Measurements from ENCODE around the gene JPT1.

Gene JPT1

DNA sequence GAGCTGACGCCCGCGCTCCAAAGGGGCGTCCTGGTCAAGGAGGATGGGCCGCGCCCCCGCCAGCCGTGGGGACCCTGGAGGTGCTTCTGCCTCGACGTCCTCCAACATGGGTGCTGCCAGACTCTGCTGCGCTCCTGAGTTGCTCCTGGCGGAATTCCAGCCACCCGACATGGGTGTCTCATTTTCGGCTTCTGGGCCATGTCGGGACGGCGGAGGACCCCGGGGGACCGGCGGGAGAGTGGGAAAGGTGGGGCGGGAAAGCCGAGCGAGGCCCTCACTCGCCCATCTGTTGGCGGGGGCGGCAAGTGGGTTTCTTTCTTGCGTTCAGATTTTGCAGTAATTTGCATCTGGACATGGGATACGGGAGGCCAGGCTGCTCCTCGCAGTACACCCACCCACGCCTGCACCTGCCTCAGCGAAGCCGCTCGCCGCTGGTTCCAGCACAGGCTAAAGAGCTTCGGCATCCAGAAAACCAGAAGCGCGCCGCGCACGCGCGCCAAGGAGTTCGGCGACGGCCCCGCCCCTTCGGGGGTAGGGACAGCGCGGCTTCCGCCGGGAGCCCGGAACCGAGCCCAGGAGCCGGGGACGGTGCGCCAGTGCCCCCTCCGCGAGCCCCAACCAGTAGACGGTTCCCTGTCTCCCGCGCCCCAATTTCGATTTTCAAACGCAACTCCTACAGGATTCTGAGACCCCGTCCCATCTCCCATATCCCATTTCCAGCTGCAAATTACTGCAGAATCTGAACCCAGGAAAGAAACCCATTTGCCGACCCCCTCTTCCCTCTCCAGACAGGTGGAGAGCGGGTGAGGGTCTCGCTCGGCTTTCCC lies 44.7 kb downstream of the JPT1 start, which contains the start of gene ARMC7 (continued):
- TF ChIP-seq, protein P1, sequence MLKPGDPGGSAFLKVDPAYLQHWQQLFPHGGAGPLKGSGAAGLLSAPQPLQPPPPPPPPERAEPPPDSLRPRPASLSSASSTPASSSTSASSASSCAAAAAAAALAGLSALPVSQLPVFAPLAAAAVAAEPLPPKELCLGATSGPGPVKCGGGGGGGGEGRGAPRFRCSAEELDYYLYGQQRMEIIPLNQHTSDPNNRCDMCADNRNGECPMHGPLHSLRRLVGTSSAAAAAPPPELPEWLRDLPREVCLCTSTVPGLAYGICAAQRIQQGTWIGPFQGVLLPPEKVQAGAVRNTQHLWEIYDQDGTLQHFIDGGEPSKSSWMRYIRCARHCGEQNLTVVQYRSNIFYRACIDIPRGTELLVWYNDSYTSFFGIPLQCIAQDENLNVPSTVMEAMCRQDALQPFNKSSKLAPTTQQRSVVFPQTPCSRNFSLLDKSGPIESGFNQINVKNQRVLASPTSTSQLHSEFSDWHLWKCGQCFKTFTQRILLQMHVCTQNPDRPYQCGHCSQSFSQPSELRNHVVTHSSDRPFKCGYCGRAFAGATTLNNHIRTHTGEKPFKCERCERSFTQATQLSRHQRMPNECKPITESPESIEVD (tag by site-specific recombination; IDR thresholded peaks at IDR 0.05): no peak
- TF ChIP-seq TRIM28 (IDR thresholded peaks at IDR 0.05; ENCODE audit: borderline replicate concordance, low read length) (no peak), SALL2 (tag by site-specific recombination; IDR thresholded peaks at IDR 0.05; ENCODE audit: borderline replicate concordance) (no peak), ZNF324 (tag by site-specific recombination; IDR thresholded peaks at IDR 0.05) (no peak), ZNF776 (tag by site-specific recombination; IDR thresholded peaks at IDR 0.05; ENCODE audit: borderline replicate concordance) (no peak), REPIN1 (tag by site-specific recombination; IDR thresholded peaks at IDR 0.05; ENCODE audit: low read depth) (no peak), ZNF354C (tag by site-specific recombination; IDR thresholded peaks at IDR 0.05; ENCODE audit: borderline replicate concordance, low read depth) (no peak), ZNF426 (tag by site-specific recombination; IDR thresholded peaks at IDR 0.05) (no peak), ZNF146 (tag by site-specific recombination; IDR thresholded peaks at IDR 0.05) (no peak), ZNF202 (tag by site-specific recombination; IDR thresholded peaks at IDR 0.05; ENCODE audit: borderline replicate concordance) (no peak), ZNF76 (tag by site-specific recombination; IDR thresholded peaks at IDR 0.05; ENCODE audit: borderline replicate concordance, low read depth) (0 out of 2 replicates have a peak, but pooled peaks have one; percentile 26), ZBTB21 (tag by site-specific recombination; IDR thresholded peaks at IDR 0.05) (no peak), ZNF791 (tag by site-specific recombination; IDR thresholded peaks at IDR 0.05) (no peak), KLF1 (tag by site-specific recombination; IDR thresholded peaks at IDR 0.05) (0 out of 2 replicates have a peak, but pooled peaks have one; percentile 10), ZFHX2 (tag by site-specific recombination; conservative IDR thresholded peaks at IDR 0.05) (peak; percentile 88), ZNF621 (tag by site-specific recombination; IDR thresholded peaks at IDR 0.05) (no peak), ZNF248 (tag by site-specific recombination; IDR thresholded peaks at IDR 0.05) (no peak), ZNF629 (tag by site-specific recombination; IDR thresholded peaks at IDR 0.05) (no peak), ZNF133 (tag by site-specific recombination; IDR thresholded peaks at IDR 0.05) (no peak), ZNF433 (tag by site-specific recombination; IDR thresholded peaks at IDR 0.05; ENCODE audit: low read depth) (no peak), ZNF221 (tag by site-specific recombination; IDR thresholded peaks at IDR 0.05; ENCODE audit: borderline replicate concordance) (no peak), BCL11B (tag by site-specific recombination; IDR thresholded peaks at IDR 0.05; ENCODE audit: low read depth) (no peak), ZNF169 (tag by site-specific recombination; IDR thresholded peaks at IDR 0.05) (no peak)
- TF ChIP-seq, protein P2, sequence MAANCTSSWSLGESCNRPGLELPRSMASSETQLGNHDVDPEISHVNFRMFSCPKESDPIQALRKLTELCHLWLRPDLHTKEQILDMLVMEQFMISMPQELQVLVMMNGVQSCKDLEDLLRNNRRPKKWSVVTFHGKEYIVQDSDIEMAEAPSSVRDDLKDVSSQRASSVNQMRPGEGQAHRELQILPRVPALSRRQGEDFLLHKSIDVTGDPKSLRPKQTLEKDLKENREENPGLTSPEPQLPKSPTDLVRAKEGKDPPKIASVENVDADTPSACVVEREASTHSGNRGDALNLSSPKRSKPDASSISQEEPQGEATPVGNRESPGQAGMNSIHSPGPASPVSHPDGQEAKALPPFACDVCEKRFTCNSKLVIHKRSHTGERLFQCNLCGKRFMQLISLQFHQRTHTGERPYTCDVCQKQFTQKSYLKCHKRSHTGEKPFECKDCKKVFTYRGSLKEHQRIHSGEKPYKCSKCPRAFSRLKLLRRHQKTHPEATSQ (tag by site-specific recombination; IDR thresholded peaks at IDR 0.05): no peak
- TF ChIP-seq, protein P3, sequence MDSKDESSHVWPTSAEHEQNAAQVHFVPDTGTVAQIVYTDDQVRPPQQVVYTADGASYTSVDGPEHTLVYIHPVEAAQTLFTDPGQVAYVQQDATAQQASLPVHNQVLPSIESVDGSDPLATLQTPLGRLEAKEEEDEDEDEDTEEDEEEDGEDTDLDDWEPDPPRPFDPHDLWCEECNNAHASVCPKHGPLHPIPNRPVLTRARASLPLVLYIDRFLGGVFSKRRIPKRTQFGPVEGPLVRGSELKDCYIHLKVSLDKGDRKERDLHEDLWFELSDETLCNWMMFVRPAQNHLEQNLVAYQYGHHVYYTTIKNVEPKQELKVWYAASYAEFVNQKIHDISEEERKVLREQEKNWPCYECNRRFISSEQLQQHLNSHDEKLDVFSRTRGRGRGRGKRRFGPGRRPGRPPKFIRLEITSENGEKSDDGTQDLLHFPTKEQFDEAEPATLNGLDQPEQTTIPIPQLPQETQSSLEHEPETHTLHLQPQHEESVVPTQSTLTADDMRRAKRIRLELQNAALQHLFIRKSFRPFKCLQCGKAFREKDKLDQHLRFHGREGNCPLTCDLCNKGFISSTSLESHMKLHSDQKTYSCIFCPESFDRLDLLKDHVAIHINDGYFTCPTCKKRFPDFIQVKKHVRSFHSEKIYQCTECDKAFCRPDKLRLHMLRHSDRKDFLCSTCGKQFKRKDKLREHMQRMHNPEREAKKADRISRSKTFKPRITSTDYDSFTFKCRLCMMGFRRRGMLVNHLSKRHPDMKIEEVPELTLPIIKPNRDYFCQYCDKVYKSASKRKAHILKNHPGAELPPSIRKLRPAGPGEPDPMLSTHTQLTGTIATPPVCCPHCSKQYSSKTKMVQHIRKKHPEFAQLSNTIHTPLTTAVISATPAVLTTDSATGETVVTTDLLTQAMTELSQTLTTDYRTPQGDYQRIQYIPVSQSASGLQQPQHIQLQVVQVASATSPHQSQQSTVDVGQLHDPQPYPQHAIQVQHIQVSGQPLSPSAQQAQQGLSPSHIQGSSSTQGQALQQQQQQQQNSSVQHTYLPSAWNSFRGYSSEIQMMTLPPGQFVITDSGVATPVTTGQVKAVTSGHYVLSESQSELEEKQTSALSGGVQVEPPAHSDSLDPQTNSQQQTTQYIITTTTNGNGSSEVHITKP (tag by site-specific recombination; IDR thresholded peaks at IDR 0.05): peak; percentile 72
- TF ChIP-seq, protein P4, sequence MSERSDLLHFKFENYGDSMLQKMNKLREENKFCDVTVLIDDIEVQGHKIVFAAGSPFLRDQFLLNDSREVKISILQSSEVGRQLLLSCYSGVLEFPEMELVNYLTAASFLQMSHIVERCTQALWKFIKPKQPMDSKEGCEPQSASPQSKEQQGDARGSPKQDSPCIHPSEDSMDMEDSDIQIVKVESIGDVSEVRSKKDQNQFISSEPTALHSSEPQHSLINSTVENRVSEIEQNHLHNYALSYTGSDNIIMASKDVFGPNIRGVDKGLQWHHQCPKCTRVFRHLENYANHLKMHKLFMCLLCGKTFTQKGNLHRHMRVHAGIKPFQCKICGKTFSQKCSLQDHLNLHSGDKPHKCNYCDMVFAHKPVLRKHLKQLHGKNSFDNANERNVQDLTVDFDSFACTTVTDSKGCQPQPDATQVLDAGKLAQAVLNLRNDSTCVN (tag by site-specific recombination; optimal IDR thresholded peaks at IDR 0.05): peak; percentile 81
- TF ChIP-seq, protein P5, sequence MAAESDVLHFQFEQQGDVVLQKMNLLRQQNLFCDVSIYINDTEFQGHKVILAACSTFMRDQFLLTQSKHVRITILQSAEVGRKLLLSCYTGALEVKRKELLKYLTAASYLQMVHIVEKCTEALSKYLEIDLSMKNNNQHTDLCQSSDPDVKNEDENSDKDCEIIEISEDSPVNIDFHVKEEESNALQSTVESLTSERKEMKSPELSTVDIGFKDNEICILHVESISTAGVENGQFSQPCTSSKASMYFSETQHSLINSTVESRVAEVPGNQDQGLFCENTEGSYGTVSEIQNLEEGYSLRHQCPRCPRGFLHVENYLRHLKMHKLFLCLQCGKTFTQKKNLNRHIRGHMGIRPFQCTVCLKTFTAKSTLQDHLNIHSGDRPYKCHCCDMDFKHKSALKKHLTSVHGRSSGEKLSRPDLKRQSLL (tag by site-specific recombination; IDR thresholded peaks at IDR 0.05): peak; percentile 64; the same call in 1 of the 2 replicates
- TF ChIP-seq, protein P6, sequence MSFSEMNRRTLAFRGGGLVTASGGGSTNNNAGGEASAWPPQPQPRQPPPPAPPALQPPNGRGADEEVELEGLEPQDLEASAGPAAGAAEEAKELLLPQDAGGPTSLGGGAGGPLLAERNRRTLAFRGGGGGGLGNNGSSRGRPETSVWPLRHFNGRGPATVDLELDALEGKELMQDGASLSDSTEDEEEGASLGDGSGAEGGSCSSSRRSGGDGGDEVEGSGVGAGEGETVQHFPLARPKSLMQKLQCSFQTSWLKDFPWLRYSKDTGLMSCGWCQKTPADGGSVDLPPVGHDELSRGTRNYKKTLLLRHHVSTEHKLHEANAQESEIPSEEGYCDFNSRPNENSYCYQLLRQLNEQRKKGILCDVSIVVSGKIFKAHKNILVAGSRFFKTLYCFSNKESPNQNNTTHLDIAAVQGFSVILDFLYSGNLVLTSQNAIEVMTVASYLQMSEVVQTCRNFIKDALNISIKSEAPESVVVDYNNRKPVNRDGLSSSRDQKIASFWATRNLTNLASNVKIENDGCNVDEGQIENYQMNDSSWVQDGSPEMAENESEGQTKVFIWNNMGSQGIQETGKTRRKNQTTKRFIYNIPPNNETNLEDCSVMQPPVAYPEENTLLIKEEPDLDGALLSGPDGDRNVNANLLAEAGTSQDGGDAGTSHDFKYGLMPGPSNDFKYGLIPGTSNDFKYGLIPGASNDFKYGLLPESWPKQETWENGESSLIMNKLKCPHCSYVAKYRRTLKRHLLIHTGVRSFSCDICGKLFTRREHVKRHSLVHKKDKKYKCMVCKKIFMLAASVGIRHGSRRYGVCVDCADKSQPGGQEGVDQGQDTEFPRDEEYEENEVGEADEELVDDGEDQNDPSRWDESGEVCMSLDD (tag by site-specific recombination; IDR thresholded peaks at IDR 0.05): no peak

Measured in HEK293 (cell line).